D341Med (cell line): ENCODE data around the gene LYRM4.

Source experiments
- DNase-seq: peaks from one replicate; pipeline ENCODE4 v3.0.0; 2012; ENCODE audit warnings: low spot score

Gene LYRM4

DNA sequence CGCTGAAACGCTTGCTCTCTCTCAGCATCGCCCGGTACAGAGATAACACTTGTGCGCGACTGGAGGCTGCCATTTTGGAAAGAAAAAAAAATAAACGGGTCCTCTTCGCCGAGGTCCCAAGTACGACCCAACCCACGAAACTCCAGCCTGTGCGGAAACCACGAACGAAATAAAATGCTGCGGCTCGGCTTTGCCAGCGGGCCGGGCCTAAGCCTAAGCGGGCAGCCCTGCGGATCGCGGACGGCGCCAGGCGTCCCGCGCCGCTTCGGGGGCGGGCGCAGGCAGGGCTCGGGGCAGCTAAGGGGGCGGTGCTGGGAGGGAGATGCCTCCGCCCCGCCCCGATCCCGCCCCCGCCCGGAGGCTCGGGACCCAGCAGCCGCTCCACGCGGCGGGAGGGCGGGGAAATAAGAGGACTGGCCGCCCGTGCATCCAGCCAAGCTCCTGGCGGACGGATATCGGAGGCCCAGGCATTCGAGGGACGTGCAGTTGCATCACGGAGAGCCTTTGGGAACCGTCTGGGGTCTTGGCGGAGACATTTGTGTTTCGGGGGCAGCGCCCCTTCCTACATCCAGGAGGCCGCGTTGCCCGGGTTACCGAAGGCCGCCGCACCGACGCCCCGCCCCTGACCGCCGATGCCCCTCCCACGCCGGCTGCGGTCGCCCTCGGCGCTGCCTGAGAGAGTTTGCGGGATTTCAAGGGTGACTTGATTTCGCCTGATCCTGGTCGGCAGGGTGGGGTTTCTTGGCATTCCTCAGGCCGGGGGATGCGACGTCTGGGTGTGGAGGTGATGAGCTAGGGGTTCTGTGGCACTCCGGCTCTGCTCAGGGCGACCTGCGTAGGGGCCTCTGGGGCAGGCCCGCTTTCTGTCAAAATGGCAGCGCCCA is at the start of gene LYRM4, which contains the start of gene FARS2:
Gene LYRM4 (minus strand): TSS at position 290 of the 884 bp plus-strand sequence. CDS start 217 bp downstream, at position 73.
Gene FARS2 (plus strand): TSS at position 853 of the 884 bp plus-strand sequence.
- DNase-seq: peak; percentile 99

DNA sequence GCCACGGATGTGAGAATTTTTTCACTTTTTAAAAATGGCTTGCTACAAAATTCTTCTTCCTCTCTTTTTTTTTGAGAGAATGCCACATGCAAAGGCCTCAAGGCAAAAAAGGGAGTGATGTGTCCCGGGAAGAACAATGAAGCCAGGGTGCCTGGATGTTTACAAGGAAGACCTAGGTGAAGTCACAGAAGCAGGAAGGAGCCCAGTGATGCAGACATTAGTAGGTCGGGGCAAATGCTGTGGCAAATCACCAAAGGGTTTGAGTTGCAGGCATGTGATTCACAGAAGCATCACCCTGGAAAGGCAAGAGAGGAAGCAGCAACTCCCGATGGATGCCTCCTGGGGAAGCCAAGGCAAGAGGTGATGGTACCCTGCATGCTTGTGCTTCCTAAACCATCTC is 47.3 kb upstream of the LYRM4 start:
- no peak for DNase-seq

DNA sequence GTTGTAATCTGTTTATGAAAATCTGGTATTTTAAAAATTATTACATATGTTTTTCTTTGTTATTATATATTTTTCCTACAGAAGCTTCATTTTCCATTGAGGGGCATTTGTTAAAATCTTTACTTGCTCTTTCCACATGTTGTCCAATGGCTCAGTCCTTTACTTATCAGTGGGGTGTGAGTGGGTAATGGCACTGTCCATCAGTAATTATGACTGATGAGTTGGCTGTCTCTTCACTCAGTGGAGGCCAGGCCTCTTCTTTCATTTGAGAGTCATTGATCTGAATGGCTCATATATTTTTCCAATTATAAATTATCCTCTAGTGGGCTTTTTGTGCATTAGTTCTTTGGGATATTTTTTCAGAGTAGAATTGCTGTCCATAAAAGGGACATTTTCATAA is 46.3 kb upstream of the LYRM4 start:
- DNase-seq: no peak

DNA sequence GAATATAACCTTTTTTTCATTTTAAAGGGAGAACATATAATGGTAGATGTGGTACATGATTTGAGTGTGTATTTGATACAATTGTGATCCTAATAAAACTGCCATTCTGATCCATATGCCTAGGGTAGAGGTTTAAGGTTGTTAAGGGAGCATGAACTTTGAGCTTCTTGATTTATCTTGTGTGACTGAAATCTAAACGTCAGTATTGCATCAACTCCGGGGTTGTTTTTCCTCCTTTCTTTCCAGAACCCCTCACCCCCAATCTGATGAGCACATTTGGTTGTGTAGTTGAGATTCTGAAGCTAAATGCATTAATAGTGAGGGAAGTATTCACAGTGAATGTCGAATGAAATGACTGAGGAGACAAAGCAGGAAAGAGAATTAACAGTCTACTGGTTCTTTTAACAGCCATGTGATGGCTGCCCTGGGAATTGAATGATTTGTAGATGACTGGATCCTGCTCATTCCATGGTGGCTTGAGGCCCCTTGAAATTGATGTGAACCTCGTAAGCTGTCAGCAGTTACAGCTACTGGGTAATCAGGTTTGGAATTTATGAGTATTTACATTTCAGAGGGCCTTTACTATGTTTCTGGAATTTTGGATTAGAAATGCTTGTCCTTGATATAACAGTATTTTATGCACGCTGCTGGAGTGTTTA is 45.3 kb upstream of the LYRM4 start:
- DNase-seq: no peak

DNA sequence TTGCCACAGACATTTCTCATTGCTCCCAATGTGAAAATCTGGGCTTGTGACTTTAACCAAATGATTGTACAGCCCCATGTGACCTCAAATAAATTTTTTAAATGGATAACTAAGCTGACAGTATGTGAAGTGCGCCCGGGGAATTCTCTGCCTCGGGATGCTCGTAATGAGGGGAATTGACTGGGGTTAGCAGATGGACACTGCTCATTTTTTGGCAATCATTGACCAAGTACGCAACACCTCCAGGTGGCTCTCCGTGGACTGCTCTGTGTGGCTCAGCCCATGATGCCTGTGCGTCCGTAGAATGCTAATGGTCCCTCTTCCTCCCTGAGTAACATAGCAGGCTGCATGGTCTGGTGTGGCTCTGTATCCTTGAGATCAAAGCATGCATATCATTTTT is 42.9 kb upstream of the LYRM4 start:
- DNase-seq: no peak

DNA sequence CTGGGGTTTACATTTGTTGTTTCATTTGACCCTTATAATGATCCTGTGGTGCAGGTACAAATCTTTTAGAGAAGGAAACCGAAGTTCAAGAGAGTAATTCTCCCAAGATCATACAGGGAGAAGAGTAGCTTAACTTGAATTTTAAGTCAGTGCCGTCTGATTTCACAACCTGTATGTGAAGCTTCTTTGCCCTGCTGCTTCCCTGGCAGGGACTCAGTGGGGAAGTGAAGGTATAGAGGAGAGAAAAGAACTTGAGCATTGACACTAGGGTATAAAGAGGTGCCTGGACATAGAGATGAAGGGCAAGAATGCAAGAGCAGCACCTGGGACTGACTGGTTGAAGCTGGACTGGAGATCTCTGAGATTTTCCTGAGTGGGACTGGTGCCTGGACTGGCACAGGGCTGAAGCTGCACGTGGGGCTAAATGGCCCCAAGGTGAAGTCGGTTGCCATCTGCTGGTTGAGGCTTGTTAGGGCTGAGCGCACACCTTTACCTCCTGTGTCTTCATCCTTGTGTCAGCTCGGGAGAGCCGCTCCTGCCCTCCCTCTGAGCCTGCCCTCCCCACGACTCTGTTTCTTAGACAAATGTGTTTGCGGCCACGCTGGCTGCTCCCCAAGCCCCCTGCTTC is 42.4 kb upstream of the LYRM4 start:
- peak; percentile 71 for DNase-seq

DNA sequence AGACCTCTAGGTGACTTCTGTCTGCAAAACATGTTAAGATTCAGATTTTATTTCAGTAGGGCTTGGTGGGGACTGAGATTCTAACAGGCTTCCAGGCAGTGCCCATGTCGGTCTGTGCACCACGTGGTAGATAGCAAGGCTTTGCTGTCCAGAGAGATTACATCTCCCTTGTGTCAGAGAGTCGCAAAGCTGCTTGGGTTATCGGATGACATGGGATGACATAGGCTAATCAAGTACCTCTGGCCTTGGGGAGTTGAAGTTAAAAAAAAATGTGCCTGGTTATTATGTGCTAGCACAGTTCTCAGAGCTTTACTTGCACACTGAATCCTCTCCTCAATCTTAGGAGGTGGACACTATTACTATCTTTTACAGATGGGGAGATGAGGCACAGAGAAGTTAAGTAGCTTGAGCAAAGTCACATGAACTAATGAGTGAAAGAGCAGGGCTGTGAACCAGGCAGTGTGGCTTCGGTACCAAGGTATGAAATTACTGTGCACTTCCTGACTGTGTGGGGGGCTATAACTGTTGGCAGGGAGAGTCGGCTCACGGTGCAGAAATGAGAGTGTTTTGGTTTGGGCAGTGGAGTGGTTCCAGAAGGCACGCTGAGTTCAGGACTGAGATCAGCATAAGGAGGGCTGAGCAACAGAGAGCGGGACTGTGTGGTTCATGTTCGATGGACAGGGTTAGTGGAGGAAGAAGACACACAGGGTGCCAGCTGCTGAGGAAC is 41.6 kb upstream of the LYRM4 start:
- no peak for DNase-seq

DNA sequence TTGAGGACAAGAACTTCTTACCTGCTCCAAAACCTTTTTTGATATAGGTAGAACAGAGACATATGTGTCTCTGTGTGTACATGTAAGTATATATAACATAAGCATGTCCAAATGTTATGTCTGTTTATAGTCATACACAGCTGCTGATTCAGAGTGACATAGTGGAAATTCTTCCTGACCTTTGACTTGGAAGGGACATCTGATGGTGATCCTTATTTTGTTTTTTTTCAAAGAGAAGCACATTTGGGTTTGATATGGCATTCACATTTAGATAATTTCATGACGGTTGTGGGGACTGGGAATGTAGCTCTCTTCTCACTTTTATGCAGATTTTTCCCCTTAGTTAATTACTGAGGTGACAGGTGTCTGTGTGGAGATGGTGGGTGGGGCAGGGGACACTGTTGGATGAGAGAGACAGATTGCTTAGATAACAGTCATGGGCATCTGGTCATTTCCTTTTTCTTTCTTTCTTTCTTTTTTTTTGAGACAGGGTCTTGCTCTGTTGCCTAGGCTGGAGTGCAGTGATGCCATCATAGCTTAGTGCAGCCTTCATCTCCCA is 39.5 kb upstream of the LYRM4 start:
- no peak for DNase-seq

DNA sequence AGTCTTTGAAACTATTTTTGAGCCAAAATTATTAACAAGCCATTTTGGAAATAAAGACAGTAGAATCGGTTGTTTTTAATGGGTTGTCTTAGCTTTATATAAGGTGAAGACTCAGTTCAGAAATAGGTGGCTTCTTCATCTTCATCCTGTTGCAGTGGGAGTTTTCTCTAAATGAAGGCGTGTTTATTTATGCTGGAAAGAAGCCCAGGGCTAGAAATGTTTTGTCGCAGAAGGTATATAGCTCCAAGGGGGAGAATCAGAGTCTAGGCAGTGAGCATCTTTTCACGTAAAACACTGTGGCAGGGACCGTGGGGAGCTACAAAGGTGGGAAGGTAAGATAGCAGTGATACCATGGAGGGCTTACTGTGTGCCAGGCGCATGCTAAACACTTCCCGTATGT is 34.9 kb upstream of the LYRM4 start:
- DNase-seq: no peak

DNA sequence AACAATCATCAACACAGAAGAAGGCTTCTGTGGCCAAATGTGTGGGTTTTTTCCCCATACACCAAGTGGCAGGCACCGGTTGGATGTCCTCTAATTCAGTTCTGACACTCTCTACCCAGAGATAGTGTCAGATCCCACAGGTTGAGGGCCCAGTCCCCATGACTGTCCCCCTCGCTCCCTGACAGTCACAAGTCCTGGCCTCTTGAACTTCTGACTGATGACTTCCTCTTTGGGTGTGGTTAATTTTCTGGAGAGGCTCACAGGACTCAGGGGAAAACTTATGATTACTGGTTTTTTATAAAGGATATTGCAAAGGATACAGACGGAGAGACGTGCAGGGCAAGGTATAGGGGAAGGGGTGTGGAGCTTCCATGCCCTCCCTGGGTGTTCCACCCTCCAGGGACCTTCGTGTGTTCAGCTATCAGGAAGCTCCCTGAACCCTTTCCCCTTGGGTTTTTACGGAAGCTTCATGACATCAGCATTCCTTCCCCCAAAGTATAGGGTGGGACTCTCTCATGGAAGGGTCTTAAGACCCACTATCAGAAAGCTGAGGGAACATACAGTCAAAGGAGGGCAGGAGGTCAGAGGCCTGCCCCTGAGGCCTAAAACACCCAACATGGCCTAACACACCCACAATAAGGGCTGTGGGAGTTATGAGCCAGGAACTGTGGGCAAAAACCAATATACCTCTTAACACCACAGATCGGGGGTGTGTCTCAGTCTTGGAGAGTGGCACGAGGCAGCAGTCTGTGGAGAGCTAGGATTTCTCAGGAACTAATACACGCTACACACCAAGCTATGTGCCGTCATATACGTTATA is 33.9 kb upstream of the LYRM4 start:
- no peak for DNase-seq

DNA sequence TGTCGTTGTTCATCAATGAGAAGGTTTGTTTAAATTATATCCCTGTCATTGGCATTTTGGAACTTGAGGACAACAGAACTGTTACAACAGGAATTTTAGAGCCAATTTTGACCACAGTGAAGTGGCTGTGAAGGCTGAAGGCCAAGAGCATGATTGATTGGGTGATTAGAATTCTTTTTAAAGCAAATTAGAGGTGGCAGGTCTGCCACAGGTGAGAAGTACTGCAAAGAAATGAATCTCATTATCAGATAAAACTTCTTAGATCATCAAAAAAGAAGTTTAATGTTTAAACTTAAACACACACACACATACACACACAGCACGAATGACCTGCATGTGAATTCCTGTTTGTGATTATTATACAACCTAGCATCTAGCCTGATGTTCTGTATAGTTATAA is 32.9 kb upstream of the LYRM4 start:
- no peak for DNase-seq

DNA sequence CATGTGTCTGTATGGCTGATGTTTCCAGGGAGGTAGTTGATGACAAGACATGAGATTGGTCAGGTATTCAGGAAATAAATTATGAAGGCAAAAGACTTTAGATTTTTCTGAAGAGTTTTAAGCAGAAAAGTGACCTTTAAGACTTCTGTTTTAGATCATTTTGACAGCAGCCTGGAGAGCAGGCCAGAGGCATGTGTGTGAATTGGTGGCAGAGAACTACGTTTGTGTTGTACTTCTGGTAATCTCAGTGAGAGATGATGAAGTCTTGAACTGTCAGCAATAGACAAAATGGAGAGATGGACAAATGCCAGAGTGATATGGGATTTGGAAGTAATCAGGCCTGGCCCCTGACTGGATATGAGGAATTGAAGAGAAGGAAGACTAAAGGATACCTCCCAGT is 31.4 kb upstream of the LYRM4 start:
- no peak for DNase-seq

DNA sequence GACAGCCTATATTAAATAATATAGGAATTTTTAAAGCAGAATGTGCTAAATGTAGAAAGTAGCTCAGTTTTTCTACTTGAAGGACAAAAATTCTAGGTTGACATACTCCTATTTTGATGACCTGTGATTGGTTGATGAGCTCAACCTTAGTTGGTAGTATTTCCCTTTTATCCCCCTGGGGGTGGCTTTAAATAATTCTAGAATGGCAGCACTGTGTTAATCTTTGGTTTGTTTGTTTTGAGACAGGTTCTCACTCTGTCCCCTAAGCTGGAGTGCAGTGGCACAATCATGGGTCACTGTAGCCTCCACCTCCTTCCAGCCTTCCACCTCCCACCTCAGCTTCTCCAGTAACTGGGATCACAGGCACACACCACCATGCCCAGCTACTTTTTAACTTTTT is 29.8 kb upstream of the LYRM4 start:
- DNase-seq: no peak

DNA sequence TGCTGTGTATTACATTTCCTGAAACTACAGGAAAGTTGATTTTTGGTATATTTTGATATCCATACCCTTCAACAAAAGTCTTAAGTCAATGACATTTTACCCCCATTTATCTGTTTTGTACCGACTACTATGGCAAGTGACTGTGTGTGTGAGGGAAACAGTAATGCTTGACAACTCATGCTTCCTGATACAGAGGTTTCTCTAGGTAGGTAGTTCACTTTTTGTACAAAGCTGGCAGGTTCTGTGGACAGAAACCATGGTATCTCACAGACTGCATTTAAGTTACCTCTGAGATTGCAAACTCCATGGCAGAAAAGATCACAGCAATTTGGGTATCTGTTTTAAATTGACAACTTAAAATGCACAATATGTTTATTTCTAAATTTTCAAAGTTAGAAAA is 29.3 kb upstream of the LYRM4 start:
- no peak for DNase-seq

DNA sequence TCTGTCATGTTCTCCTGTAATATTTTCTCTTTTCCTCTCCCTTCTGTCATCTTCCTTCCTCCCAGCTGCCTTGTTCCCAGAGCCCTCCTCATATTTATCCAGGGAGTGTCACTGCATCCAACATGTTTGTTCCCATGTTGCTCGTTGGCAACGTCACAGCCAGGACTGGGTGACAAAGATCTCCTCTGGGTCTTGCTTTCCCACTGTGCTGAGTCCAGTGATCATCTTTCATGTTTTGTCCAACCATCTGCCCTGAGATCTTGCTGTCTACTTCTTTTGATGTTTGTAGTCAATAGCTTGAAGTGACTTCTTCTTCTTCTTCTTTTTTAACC is 27.2 kb upstream of the LYRM4 start:
- no peak for DNase-seq

DNA sequence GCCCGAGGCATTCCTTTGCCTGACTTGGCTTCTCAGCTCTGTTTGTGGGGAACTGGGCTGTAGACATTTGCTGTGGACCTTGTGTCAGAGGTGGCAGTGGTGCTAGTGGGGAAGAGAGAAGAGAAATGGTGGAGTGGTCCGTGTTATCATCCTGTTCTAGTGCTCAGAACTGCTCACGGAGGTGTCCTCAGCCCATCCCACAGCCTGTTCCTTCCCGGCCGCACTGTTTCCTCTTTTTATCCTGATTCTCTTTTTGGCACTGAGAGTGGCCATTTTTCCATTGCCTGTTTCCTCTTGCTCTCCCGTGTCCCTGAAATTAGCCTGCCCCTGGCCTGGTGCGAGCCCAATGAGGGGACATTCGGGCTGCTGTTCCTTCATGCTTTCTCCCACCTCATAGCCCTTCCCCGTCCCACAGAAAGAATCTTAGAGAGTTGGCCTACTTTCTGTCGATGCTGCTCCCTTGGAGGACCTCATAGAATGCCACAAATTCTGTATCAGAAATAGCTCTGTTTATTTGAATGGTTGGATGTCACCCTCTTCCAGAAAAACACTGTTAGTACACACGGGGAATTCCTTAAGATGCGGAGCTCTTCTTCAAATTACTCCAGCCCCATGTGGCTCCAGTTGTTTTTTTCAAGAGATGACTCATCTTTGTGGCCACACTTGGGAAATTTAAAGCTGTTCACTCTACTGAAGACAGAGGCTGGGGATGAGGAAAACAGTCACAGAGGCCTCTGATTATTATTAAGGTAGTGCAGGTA is 26.6 kb upstream of the LYRM4 start:
- no peak for DNase-seq

DNA sequence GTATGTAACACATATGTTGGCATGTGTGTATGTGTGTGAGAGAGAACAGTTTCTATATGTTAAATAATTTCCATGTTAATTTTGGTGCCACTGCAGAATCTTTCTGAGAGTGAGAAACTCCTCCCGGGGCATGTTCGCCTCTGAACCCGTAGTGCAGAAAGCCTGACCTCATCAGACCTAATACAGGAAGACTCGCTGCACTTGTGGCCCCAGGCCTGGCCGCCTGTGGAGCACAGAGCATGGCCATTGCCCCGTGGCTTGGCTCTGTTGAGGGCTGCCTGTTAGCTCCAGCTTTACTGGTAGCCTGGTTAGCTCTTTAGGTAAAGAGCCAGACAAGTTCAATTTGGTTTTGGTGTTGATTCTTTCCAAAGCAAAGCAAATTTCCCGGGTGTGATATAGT is 26.0 kb upstream of the LYRM4 start:
- DNase-seq: no peak

DNA sequence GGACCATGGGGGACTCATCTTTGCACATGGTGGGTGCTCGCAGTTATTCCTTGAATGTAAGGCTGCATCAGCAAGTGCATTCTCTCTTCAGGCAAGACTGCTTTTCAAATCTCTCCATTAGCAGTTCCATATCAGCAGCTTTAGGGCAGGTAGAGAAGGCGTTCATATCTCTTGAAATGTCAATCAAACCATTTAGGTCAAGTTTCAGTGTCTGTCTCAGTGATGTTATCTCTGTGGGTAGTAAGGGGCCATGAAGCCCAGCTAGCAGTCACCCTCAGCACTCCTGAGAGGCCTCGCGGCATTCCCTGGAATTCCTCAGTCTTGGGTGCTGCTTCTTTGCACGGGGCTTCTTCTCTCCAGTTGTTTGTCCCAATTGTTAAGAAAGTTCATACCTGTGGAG is 24.8 kb upstream of the LYRM4 start:
- DNase-seq: no peak

DNA sequence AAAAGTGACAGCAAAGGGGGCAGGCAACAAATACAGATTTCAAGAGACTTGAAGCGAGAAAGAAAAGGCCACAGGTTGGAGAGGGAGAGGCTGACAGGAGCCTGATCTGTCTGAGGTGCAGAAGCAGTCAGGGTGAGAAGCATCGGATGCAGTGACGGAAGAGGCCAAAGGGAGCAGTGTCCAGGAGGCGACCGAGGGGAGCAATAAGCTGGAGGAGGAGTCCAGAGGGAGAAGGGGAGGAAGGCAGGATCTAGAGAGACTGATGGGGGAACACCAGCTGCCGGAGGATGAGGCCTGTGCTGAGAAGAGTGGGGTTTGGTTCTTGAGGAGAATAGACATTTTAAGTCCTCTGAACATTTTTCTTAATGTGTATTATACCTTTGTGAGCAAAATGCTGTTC is 24.3 kb upstream of the LYRM4 start:
- no peak for DNase-seq

DNA sequence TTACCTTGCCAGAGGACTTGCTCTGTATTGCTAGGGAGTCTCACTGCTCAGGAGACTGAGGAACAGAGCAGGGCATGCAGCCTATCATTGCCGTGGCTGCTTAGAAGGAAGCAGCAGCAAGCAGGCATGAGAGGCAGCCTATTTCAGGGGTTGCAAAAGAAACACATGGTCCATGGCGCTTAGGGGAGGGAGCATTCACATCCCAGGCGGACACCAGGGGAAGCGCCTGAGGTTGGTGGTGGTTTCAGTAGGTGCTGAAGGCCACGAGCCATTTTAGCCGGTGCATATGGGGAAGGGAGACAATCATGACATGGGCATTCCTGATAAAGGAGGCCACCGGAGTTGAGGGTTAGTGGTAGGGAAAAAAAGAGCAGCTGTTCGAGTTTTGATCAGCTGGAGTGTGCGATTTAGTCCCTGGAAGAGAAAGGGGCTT is 21.5 kb upstream of the LYRM4 start:
- no peak for DNase-seq

DNA sequence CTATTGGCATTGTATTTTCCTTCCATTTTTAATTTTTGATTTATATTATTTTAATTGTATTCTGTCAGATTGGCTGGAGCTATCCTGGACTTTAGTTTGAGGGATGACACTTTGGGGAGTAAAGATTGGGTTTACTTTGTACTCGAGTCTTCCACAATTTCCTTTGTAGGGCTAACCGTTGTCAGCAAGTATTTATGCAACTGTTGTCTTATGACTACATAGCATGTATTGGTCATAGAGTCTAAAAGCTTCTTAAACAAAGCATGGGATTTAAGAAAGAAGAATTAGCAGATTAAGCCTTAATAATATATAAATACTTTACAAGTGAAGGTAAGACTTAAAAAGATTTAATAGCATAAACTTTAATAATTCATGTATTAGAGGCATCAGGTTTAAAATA is 20.2 kb upstream of the LYRM4 start:
- DNase-seq: no peak
